Nephron (organoid): ENCODE measurements around the gene BCAS3.

ENCODE experiments used
- H3K27ac Mint-ChIP-seq, 3 experiments: 2 replicates each; pipeline ENCODE4 v1.8.0; 2020; ENCODE audit warnings: mixed read lengths in 3 of 3, mild to moderate bottlenecking in 2 of 3, moderate library complexity in 1 of 3
- H3K27me3 Mint-ChIP-seq: 2 replicates; pipeline ENCODE4 v1.8.0; 2021; ENCODE audit warnings: low read depth, mild to moderate bottlenecking, moderate library complexity, mixed read lengths
- H3K36me3 Mint-ChIP-seq: 2 replicates; pipeline ENCODE4 v1.8.0; 2020; ENCODE audit warnings: low read depth, mixed read lengths
- H3K4me1 Mint-ChIP-seq: 2 replicates; pipeline ENCODE4 v1.8.0; 2020; ENCODE audit warnings: mixed read lengths
- H3K4me3 Mint-ChIP-seq, 3 experiments: 2 replicates each; pipeline ENCODE4 v1.8.0; 2020; ENCODE audit warnings: mild to moderate bottlenecking in 3 of 3, mixed read lengths in 3 of 3, moderate library complexity in 2 of 3
- H3K9me3 Mint-ChIP-seq: 2 replicates; pipeline ENCODE4 v1.8.0; 2020; ENCODE audit warnings: mixed read lengths
- CTCF ChIP-seq, 3 experiments: fragments of 200-600 bp; sonication (generic); IDR thresholded peaks; one replicate each; pipeline ENCODE4 v1.5.0; 2021; ENCODE audit warnings: antibody characterized with exemption in 3 of 3; ENCODE audit not compliant: unreplicated experiment in 3 of 3

The BCAS3 gene

GRCh38 chr17:61405686-61406536 lies 728.3 kb downstream of the BCAS3 start:
- Mint-ChIP-seq H3K36me3 (peaks cover 54% of the 10 kb centered on the region), H3K27me3 (peaks cover 81% of the 10 kb centered on the region), H3K9me3 (no peaks in the 10 kb centered on the region), H3K4me3 (peak overlapping the region; percentile 66 to 85 (median 82)), H3K4me1 (peaks cover 59% of the 10 kb centered on the region), H3K27ac (peak overlapping the region; percentile 55 to 97 (median 88))
- no peak for TF ChIP-seq CTCF (IDR thresholded peaks at IDR 0.05; ENCODE audit: unreplicated experiment in 3 of 3)

- peak overlapping the region; percentile 66 to 85 (median 82) for H3K4me3 Mint-ChIP-seq
- peak overlapping the region; percentile 55 to 97 (median 88) for H3K27ac Mint-ChIP-seq
Observed at GRCh38 chr17:61406537-61406845, 728.8 kb downstream of the BCAS3 start.

GRCh38 chr17:61406971-61407911 lies 729.6 kb downstream of the BCAS3 start:
- peak overlapping the region; percentile 79 to 85 (median 82) for H3K4me3 Mint-ChIP-seq
- H3K4me1 Mint-ChIP-seq, result peaks cover 54% of the 10 kb centered on the region
- no peaks in the 10 kb centered on the region for H3K9me3 Mint-ChIP-seq
- no peak for TF ChIP-seq CTCF (IDR thresholded peaks at IDR 0.05; ENCODE audit: unreplicated experiment in 3 of 3)
- H3K27me3 Mint-ChIP-seq, result peaks cover 69% of the 10 kb centered on the region
- peak overlapping the region; percentile 19 to 97 (median 89) for H3K27ac Mint-ChIP-seq
- H3K36me3 Mint-ChIP-seq, result peaks cover 44% of the 10 kb centered on the region

More at GRCh38 chr17:61406537-61406845, 728.8 kb downstream of the BCAS3 start:
- Mint-ChIP-seq H3K27me3 (peaks cover 75% of the 10 kb centered on the region), H3K36me3 (peaks cover 48% of the 10 kb centered on the region), H3K9me3 (no peaks in the 10 kb centered on the region), H3K4me1 (peaks cover 55% of the 10 kb centered on the region)
- no peak for TF ChIP-seq CTCF (IDR thresholded peaks at IDR 0.05; ENCODE audit: unreplicated experiment in 3 of 3)

GRCh38 chr17:61408151-61409041 lies 730.7 kb downstream of the BCAS3 start:
- TF ChIP-seq CTCF (IDR thresholded peaks at IDR 0.05; ENCODE audit: unreplicated experiment in 3 of 3), result no peak
- Mint-ChIP-seq H3K4me3 (peak overlapping the region; percentile 79 to 85 (median 85)), H3K27me3 (peaks cover 62% of the 10 kb centered on the region), H3K9me3 (no peaks in the 10 kb centered on the region), H3K27ac (peak overlapping the region; percentile 90 to 97 (median 91)), H3K4me1 (peaks cover 46% of the 10 kb centered on the region), H3K36me3 (peaks cover 32% of the 10 kb centered on the region)

GRCh38 chr17:61409301-61410112 lies 731.9 kb downstream of the BCAS3 start:
- peak; percentile 30 to 50 (median 32) for TF ChIP-seq CTCF (IDR thresholded peaks at IDR 0.05; ENCODE audit: unreplicated experiment in 3 of 3)
- H3K27me3 Mint-ChIP-seq, result peaks cover 58% of the 10 kb centered on the region
- H3K4me3 Mint-ChIP-seq, result peak overlapping the region; percentile 81 to 90 (median 88)
- peaks cover 41% of the 10 kb centered on the region for H3K4me1 Mint-ChIP-seq
- H3K36me3 Mint-ChIP-seq, result peaks cover 24% of the 10 kb centered on the region
- H3K9me3 Mint-ChIP-seq, result no peaks in the 10 kb centered on the region
- peak overlapping the region; percentile 90 to 98 (median 97) for H3K27ac Mint-ChIP-seq
